GM12864 (cell line): ENCODE measurements around the gene ADCYAP1R1.

ENCODE experiments used
- DNase-seq: peaks from one replicate; pipeline ENCODE4 v3.0.0-alpha.2; 2011; ENCODE audit warnings: low read depth
- H3K4me3 ChIP-seq: 2 replicates; pipeline ENCODE4 v1.5.1; 2011; ENCODE audit warnings: mild to moderate bottlenecking, low read depth, low read length, control low read depth
- CTCF ChIP-seq: IDR thresholded peaks from 2 replicates; pipeline ENCODE4 v1.5.1; 2011; ENCODE audit warnings: low read depth, mild to moderate bottlenecking, moderate library complexity, low read length, control low read depth, inconsistent platforms; ENCODE audit errors: missing control alignments

Gene ADCYAP1R1

GRCh38 chr7:31017032-31017675, 35.0 kb upstream of the ADCYAP1R1 start:
- H3K4me3 ChIP-seq = no peak overlapping the region
- no peak for TF ChIP-seq CTCF
- DNase-seq = no peak

GRCh38 chr7:31017721-31018120, 34.4 kb upstream of the ADCYAP1R1 start:
- no peak overlapping the region for H3K4me3 ChIP-seq
- DNase-seq = no peak
- TF ChIP-seq CTCF = no peak

- DNase-seq = no peak
- no peak overlapping the region for H3K4me3 ChIP-seq
- no peak for TF ChIP-seq CTCF
Measured at GRCh38 chr7:31019509-31019908, 32.6 kb upstream of the ADCYAP1R1 start.

GRCh38 chr7:31020161-31020560, 31.9 kb upstream of the ADCYAP1R1 start:
- no peak overlapping the region for H3K4me3 ChIP-seq
- TF ChIP-seq CTCF = no peak
- no peak for DNase-seq

- H3K4me3 ChIP-seq = no peak overlapping the region
- DNase-seq = no peak
- no peak for TF ChIP-seq CTCF
Measured at GRCh38 chr7:31020652-31021051, 31.5 kb upstream of the ADCYAP1R1 start.

- no peak for DNase-seq
- no peak for TF ChIP-seq CTCF
- H3K4me3 ChIP-seq = no peak overlapping the region
Measured at GRCh38 chr7:31022117-31022516, 30.0 kb upstream of the ADCYAP1R1 start.

GRCh38 chr7:31022726-31023125, 29.4 kb upstream of the ADCYAP1R1 start:
- no peak for DNase-seq
- no peak overlapping the region for H3K4me3 ChIP-seq
- TF ChIP-seq CTCF = no peak
